Mesenchymal stem cell (in vitro differentiated cells and primary cell): ENCODE results near the gene ZNF142.

Experiments used
- DNase-seq: peaks from one replicate; pipeline ENCODE4 v3.0.0-alpha.2; 2013
- H2AFZ ChIP-seq: one replicate; pipeline ENCODE4 v1.6.1; 2013; ENCODE audit warnings: low read depth, mild to moderate bottlenecking, control low read depth, inconsistent platforms, low read length, moderate library complexity
- H2AK5ac ChIP-seq: 2 replicates; pipeline ENCODE4 v1.6.1; 2013; ENCODE audit warnings: low read length, moderate library complexity, mild to moderate bottlenecking, inconsistent platforms; ENCODE audit not compliant: severe bottlenecking
- H2BK120ac ChIP-seq: one replicate; pipeline ENCODE4 v1.6.1; 2013; ENCODE audit warnings: low read depth, mild to moderate bottlenecking, inconsistent platforms, low read length, moderate library complexity
- H2BK12ac ChIP-seq, 2 experiments: one replicate each; pipeline ENCODE4 v1.6.1; 2013; ENCODE audit warnings: inconsistent platforms in 2 of 2, low read length in 2 of 2, mild to moderate bottlenecking in 2 of 2, moderate library complexity in 2 of 2, control low read depth in 1 of 2
- H2BK15ac ChIP-seq: one replicate; pipeline ENCODE4 v1.6.1; 2013; ENCODE audit warnings: mild to moderate bottlenecking, low read depth, inconsistent platforms; ENCODE audit not compliant: poor library complexity, severe bottlenecking
- H2BK5ac ChIP-seq: 2 replicates; pipeline ENCODE4 v1.6.1; 2013; ENCODE audit warnings: low read depth, mild to moderate bottlenecking, low read length, control low read depth, inconsistent platforms; ENCODE audit not compliant: poor library complexity, severe bottlenecking
- H3K14ac ChIP-seq, 2 experiments: one replicate each; pipeline ENCODE4 v1.6.1; 2013; ENCODE audit warnings: inconsistent platforms in 2 of 2, low read length in 2 of 2, control low read depth in 1 of 2, mild to moderate bottlenecking in 1 of 2, moderate library complexity in 1 of 2
- H3K18ac ChIP-seq, 2 experiments: one replicate each; pipeline ENCODE4 v1.6.1; 2013; ENCODE audit warnings: inconsistent platforms in 2 of 2, low read length in 2 of 2, control low read depth in 1 of 2, low read depth in 1 of 2, mild to moderate bottlenecking in 1 of 2
- H3K23ac ChIP-seq, 2 experiments: one replicate each; pipeline ENCODE4 v1.6.1; 2013; ENCODE audit warnings: inconsistent platforms in 2 of 2, low read length in 2 of 2, mild to moderate bottlenecking in 2 of 2, moderate library complexity in 2 of 2, control low read depth in 1 of 2
- H3K27ac ChIP-seq: 2 replicates; pipeline ENCODE4 v1.5.1; 2013; ENCODE audit warnings: mild to moderate bottlenecking, moderate library complexity, low read length, control low read depth, inconsistent platforms; ENCODE audit not compliant: poor library complexity, severe bottlenecking
- H3K27me3 ChIP-seq, 2 experiments: 2 replicates each; pipeline versions ENCODE4 v1.6.1 to v1.7.0; 2013; ENCODE audit warnings: low read length in 2 of 2, mild to moderate bottlenecking in 2 of 2, moderate library complexity in 2 of 2, control low read depth in 1 of 2, inconsistent platforms in 1 of 2; ENCODE audit not compliant: control insufficient read depth in 1 of 2, insufficient read depth in 1 of 2
- H3K36me3 ChIP-seq, 2 experiments: 2 replicates each; pipeline versions ENCODE4 v1.6.1 to v1.7.0; 2013; ENCODE audit warnings: low read length in 2 of 2, control low read depth in 1 of 2, inconsistent platforms in 1 of 2, low read depth in 1 of 2, mild to moderate bottlenecking in 1 of 2; ENCODE audit not compliant: insufficient read depth in 2 of 2, control insufficient read depth in 1 of 2
- H3K4ac ChIP-seq, 2 experiments: one replicate each; pipeline ENCODE4 v1.6.1; 2013; ENCODE audit warnings: inconsistent platforms in 2 of 2, low read length in 2 of 2, mild to moderate bottlenecking in 2 of 2, moderate library complexity in 2 of 2, control low read depth in 1 of 2, low read depth in 1 of 2
- H3K4me1 ChIP-seq: 2 replicates; pipeline ENCODE4 v1.6.1; 2013; ENCODE audit warnings: low read depth, low read length, control low read depth; ENCODE audit not compliant: control insufficient read depth, insufficient read depth
- H3K4me2 ChIP-seq: 2 replicates; pipeline ENCODE4 v1.6.1; 2013; ENCODE audit warnings: low read length, mild to moderate bottlenecking, inconsistent platforms; ENCODE audit not compliant: poor library complexity, severe bottlenecking
- H3K4me3 ChIP-seq, 2 experiments: 2 replicates each; pipeline versions ENCODE4 v1.5.1 to v1.7.0; 2013; ENCODE audit warnings: low read length in 2 of 2, mild to moderate bottlenecking in 2 of 2, control low read depth in 1 of 2, low read depth in 1 of 2; ENCODE audit not compliant: insufficient read depth in 1 of 2
- H3K79me1 ChIP-seq: replicated peaks from 2 replicates; pipeline ENCODE4 v1.6.1; 2013; ENCODE audit warnings: mild to moderate bottlenecking, control low read depth, low read length, inconsistent platforms; ENCODE audit not compliant: poor library complexity, severe bottlenecking
- H3K9ac ChIP-seq: 2 replicates; pipeline ENCODE4 v1.7.0; 2013; ENCODE audit warnings: mild to moderate bottlenecking, low read length, moderate library complexity
- H3K9me3 ChIP-seq: 2 replicates; pipeline ENCODE4 v1.7.0; 2013; ENCODE audit warnings: mild to moderate bottlenecking, low read length; ENCODE audit not compliant: control insufficient read depth
- H4K8ac ChIP-seq: one replicate; pipeline ENCODE4 v1.6.1; 2013; ENCODE audit warnings: inconsistent platforms, mild to moderate bottlenecking, low read length, moderate library complexity
- H4K91ac ChIP-seq: one replicate; pipeline ENCODE4 v1.6.1; 2013; ENCODE audit warnings: mild to moderate bottlenecking, low read length, inconsistent platforms
- WGBS: methylation state at CpG from one replicate; pipeline ENCODE4 v1.1.7; 2013; ENCODE audit warnings: mixed read lengths; 5-methylcytosine and 5-hydroxymethylcytosine counted together

The ZNF142 gene

GRCh38 chr2:218643751-218644310 is 15.6 kb downstream of the ZNF142 start:
- H3K23ac ChIP-seq, result no peak overlapping the region
- H3K14ac ChIP-seq, result no peak overlapping the region
- no peak overlapping the region for H3K18ac ChIP-seq
- peaks cover 31% of the 10 kb centered on the region for H3K79me1 ChIP-seq
- peaks cover 60 to 84% of the 10 kb centered on the region in 2 experiments for H3K36me3 ChIP-seq
- H3K4me1 ChIP-seq, result peaks cover 23% of the 10 kb centered on the region
- H2AFZ ChIP-seq, result no peak overlapping the region
- H2BK12ac ChIP-seq, result no peak overlapping the region
- H3K27me3 ChIP-seq, result no peaks in the 10 kb centered on the region
- H3K27ac ChIP-seq, result peak overlapping the region; percentile 98
- no peak overlapping the region for H2BK5ac ChIP-seq
- DNase-seq, result no peak
- H2BK120ac ChIP-seq, result no peak overlapping the region
- 97% methylated on average over 6 of the region's 10 CpGs for WGBS
- no peak overlapping the region for H2BK15ac ChIP-seq
- no peak overlapping the region for H4K91ac ChIP-seq
- H3K4ac ChIP-seq, result no peak overlapping the region
- H3K4me3 ChIP-seq, result no peak overlapping the region
- H3K9me3 ChIP-seq, result no peaks in the 10 kb centered on the region
- H2AK5ac ChIP-seq, result peak overlapping the region; percentile 91
- no peak overlapping the region for H4K8ac ChIP-seq
- no peak overlapping the region for H3K4me2 ChIP-seq
- no peak overlapping the region for H3K9ac ChIP-seq

- Histone ChIP-seq H3K9me3 (no peaks in the 10 kb centered on the region), H3K27ac (no peak overlapping the region), H3K4me1 (peaks cover 25% of the 10 kb centered on the region), H3K23ac (no peak overlapping the region), H3K36me3 (peaks cover 62 to 84% of the 10 kb centered on the region in 2 experiments), H3K14ac (no peak overlapping the region), H3K79me1 (peaks cover 36% of the 10 kb centered on the region), H4K8ac (no peak overlapping the region), H2BK120ac (no peak overlapping the region), H3K4ac (no peak overlapping the region), H3K9ac (no peak overlapping the region), H3K4me3 (no peak overlapping the region), H4K91ac (no peak overlapping the region), H3K18ac (no peak overlapping the region), H3K4me2 (no peak overlapping the region), H2AK5ac (no peak overlapping the region), H2AFZ (no peak overlapping the region), H2BK12ac (no peak overlapping the region), H2BK15ac (no peak overlapping the region), H2BK5ac (no peak overlapping the region), H3K27me3 (no peaks in the 10 kb centered on the region)
- no peak for DNase-seq
- WGBS, result 96% methylated on average over 17 of the region's 17 CpGs
These were observed 16.6 kb downstream of the ZNF142 start for GRCh38 chr2:218642786-218643185.

- Histone ChIP-seq H2AFZ (no peak overlapping the region), H3K9me3 (no peaks in the 10 kb centered on the region), H3K18ac (no peak overlapping the region), H2BK15ac (no peak overlapping the region), H2BK5ac (no peak overlapping the region), H3K36me3 (peaks cover 59 to 85% of the 10 kb centered on the region in 2 experiments), H2BK12ac (no peak overlapping the region), H3K4me2 (no peak overlapping the region), H3K27ac (no peak overlapping the region), H3K4ac (no peak overlapping the region), H2BK120ac (no peak overlapping the region), H3K79me1 (peaks cover 38% of the 10 kb centered on the region), H2AK5ac (no peak overlapping the region), H3K27me3 (no peaks in the 10 kb centered on the region), H3K4me3 (no peak overlapping the region), H4K91ac (no peak overlapping the region), H3K23ac (no peak overlapping the region), H3K14ac (no peak overlapping the region), H3K4me1 (peaks cover 25% of the 10 kb centered on the region), H3K9ac (no peak overlapping the region), H4K8ac (no peak overlapping the region)
- DNase-seq, result no peak
- WGBS, result 98% methylated on average over 18 of the region's 18 CpGs
These were observed 17.2 kb downstream of the ZNF142 start for GRCh38 chr2:218642121-218642656.

- Histone ChIP-seq H3K9me3 (no peaks in the 10 kb centered on the region), H3K4me1 (peaks cover 2% of the 10 kb centered on the region), H2BK12ac (no peak overlapping the region), H2BK5ac (no peak overlapping the region), H3K79me1 (peaks cover 30% of the 10 kb centered on the region), H3K9ac (no peak overlapping the region), H2AK5ac (no peak overlapping the region), H3K23ac (no peak overlapping the region), H3K18ac (no peak overlapping the region), H3K27ac (no peak overlapping the region), H2BK120ac (no peak overlapping the region), H2AFZ (no peak overlapping the region), H3K4me2 (no peak overlapping the region), H4K91ac (peak overlapping the region; percentile 2), H4K8ac (no peak overlapping the region), H3K27me3 (no peaks in the 10 kb centered on the region), H2BK15ac (no peak overlapping the region), H3K36me3 (peaks cover 67 to 89% of the 10 kb centered on the region in 2 experiments), H3K4ac (no peak overlapping the region), H3K4me3 (no peak overlapping the region), H3K14ac (no peak overlapping the region)
- no peak for DNase-seq
- 99% methylated on average over 18 of the region's 18 CpGs for WGBS
These were observed 21.1 kb downstream of the ZNF142 start for GRCh38 chr2:218638372-218638771.
